ENCODE results near the gene CRCP.
"Not testable (repeated sequence)": the region's sequence is repeated elsewhere in the genome, so short reads cannot be mapped to it uniquely, and the experiment has no call there.

The CRCP gene

DNA sequence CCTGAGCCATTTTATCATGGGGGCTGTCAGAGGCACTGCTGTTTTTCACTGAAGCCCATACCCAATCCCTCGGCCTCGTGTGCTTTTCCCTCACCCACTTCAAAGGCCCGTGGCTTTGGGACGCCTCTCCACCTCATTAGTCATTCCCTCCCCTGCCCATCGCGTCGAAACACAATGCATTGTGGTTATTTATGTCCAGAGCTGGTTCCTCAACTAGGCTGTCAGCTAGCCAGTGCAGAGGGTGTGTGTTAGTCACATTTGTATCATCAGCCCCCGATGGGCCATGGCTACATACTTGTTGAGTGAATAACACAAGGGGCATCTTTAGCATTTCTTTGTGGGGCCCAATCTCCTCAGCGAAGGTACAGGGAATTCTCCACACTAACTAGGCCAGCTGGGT is 3.8 kb upstream of the CRCP start:
- DNase-seq = no peak

GRCh38 chr7:66116680-66117420 is 2.2 kb downstream of the CRCP start:
- DNase-seq = not testable (repeated sequence)

DNA sequence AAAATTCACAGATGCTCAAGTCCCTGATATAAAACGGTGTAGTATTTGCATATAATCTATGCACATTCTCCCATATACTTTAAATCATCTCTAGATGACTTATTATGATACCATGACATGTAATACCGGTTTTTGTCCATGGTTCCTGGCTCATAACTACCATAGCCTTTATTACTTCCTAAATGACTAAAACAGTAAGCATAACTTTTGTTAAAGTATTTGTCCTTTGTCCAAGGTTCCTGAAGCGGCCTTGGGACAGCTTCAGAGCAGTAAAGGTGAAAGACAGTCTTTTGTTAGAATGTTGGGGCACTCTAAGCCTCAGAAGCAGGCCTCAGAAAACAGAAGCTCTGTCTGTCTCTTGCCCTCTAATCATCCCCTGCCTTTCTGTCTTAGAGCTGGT is 4.0 kb downstream of the CRCP start:
- no peak for DNase-seq

- no peak for DNase-seq
These were observed 4.7 kb downstream of the CRCP start for GRCh38 chr7:66119245-66119850.

DNA sequence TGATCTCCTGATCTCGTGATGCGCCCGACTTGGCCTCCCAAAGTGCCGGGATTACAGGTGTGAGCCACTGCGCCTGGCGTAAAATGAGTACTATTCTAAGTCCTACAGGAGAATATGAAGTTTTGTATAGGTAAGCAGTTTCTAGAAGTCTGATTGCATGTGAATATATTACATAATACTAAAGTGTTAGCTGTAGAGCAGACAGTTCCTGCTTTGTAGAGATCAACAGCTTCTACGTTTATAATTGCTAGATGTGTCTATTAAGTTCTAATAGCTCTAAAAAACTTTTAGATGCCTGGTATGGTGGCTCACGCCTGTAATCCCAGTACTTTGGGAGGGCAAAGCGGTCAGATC is 8.5 kb downstream of the CRCP start:
- DNase-seq = no peak

DNA sequence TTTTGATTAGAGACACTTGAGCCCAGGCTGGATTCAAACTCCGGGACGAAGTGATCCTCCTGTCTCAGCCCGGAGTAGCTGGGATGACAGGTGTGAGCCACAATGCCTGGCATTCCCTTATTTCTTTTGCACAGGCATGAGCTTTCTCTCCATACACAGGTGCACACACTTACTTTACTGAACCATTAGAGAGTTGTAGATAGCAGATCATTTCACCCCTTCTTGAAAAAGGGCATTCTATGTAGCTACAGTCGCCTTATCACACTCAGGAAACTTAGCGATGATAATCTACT is 9.9 kb downstream of the CRCP start:
- not testable (repeated sequence) for DNase-seq

GRCh38 chr7:66125052-66125694 is 10.5 kb downstream of the CRCP start:
- DNase-seq = no peak

DNA sequence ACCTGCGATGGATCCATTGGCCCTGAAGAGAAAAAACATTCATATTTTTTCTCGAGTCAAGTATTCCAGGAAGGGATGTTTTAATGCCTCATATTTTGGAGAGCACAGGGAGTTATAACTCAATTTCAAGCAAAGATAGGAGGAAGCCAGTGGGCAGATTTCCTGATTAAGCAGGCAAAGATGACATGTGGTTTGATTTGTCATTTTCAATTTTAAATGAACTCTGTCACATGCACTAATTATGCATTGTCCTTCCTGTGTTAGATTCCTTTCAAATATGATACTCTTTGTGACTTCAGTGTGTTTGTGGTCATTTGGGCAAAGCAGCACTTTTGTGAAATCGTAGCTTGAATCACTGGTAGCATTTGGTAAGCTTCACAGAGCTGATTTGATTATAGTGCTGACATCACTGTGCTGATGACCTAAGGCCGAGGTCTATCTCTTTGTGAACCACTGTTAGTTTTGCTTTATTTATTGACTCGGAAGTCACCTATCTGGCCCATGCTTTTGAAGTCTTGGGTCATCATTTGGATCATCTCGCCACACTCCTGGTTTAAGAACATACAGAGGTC is 11.2 kb downstream of the CRCP start:
- DNase-seq = not testable (repeated sequence)

DNA sequence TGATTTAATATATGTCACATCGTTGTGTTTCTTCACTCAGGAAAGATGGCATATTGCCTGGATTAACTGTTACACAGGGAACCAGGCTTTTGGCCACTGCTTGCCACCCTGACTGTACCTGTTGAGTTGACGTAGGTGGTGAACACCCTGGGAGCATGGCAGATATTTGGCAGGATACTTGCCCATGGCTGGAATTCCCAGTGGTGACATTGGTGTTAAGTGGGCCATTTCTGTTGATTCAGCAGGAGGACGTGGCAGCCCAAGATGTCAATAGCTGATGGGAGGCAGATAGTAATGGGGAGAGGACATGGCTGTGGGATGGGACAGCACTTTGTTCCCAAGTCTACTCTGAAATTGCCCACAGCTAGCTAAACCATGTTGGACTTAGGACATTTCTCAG is 12.5 kb downstream of the CRCP start:
- not testable (repeated sequence) for DNase-seq

- no peak for DNase-seq
These were observed 24.5 kb downstream of the CRCP start for GRCh38 chr7:66138994-66139752.

- DNase-seq = no peak
These were observed 26.3 kb downstream of the CRCP start for GRCh38 chr7:66140924-66141323.

DNA sequence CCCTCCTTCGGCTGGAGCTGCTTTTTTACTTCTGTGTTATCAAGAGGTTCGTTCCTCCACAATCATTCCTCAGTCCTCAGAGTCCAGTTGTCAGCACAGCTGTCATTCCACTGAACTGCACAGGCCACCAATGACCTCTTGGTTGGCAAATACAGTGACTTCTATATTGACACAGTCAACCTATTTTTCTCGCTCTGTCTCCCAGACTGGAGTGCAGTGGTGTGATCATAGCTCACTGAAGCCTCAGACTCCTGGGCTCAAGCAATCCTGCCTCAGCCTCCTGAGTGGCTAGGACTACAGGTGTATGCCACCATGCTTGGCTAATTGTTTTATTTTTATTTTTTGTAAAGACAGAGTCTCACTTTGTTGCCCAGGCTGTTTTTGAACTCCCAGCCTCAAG is 27.7 kb downstream of the CRCP start:
- no peak for DNase-seq

GRCh38 chr7:66142996-66143395 is 28.3 kb downstream of the CRCP start:
- DNase-seq = no peak

DNA sequence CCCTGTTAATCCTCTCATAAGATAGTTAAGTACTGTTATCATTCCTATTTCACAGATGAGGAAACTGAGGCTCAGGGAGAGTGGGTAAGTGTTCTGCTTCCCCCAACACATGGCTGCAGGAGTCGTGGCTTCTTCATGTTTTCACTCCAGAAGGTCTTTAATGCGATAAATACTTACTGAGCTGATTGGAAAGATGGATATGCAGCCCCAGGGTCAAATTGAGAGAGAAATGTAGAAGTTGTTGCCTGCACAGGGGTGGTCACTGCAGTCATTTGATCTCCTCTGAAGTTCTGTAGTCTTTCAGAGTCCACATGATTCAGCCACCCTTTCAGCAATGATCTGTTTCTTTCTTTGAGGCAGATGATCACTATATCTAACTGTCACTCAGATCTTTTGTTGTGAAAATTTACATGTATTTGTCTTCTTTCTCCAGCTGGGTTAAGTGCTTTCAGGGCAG is 29.3 kb downstream of the CRCP start:
- DNase-seq = no peak

- no peak for DNase-seq
These were observed 30.9 kb downstream of the CRCP start for GRCh38 chr7:66145400-66146104.

DNA sequence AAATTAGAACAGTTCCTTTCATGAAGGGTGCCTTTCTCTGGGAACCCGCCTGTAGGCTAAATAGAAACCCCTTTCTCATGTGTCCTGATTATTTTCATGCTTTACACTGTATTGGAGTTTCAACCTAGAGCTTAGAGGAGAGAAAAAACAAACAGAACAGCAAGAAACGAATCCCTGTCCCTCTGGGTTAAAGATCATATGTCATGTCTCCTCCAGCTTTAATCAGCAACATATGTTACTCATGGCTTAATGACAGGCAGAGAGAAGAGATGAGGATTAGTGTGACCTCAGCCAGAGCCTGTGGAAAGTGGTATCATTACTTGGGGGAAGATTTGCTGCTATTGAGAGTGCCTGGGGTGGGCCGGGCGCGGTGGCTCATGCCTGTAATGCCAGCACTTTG is 32.1 kb downstream of the CRCP start:
- DNase-seq = no peak

DNA sequence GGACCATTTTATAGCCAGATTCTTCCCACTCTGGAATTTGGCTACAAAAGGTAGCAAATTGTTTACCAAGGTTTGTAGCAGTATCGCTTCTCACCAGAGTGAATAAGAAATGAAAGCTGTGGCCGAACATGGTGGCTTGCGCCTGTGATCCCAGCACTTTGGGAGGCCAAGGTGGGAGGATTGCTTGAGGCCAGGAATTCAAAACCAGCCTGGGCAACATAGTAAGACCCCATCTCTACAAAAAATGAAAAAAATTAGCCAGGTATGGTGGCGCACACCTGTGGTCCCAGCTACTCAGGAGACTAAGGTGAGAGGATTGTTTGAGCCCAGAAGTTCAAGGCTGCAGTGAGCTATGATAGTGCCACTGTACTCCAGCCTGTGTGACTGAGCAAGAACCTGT is 33.0 kb downstream of the CRCP start:
- DNase-seq = not testable (repeated sequence)

GRCh38 chr7:66150471-66150870 is 35.8 kb downstream of the CRCP start:
- no peak for DNase-seq

GRCh38 chr7:66152371-66153191 is 37.9 kb downstream of the CRCP start:
- DNase-seq = no peak

DNA sequence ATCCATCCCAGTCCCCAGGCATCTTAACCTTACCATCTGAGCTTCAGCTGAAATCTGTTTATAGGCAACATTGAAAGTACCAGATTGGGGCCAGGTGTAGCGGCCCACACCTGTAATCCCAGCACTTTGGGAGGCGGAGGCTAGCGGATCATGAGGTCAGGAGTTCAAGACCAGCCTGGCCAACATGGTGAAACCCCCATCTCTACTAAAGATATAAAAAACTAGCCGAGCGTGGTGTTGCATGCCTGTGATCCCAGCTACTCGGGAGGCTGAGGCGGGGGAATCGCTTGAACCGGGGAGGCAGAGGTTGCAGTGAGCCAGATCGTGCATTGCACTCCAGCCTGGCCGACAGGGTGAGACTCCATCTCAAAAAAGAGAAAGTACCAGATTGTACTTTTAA is 39.0 kb downstream of the CRCP start:
- no peak for DNase-seq

- DNase-seq = not testable (repeated sequence)
These were observed 41.4 kb downstream of the CRCP start for GRCh38 chr7:66156035-66156434.

- no peak for DNase-seq
These were observed 42.4 kb downstream of the CRCP start for GRCh38 chr7:66157060-66157459.
